Occipital lobe (tissue), 2 donors: Measurements from ENCODE around the gene CPAMD8. TPM values are rescaled to one million over a fixed set of nuclear protein-coding genes. Genes with fewer than 3 reads are reported as not detected.
"Not testable (repeated sequence)": the region's sequence is repeated elsewhere in the genome, so short reads cannot be mapped to it uniquely, and the experiment has no call there.

Source experiments
- DNase-seq: peaks from one replicate; lab custom pipeline; 2025; lab: John Stamatoyannopoulos, UW
- total RNA-seq: library from RNA; depleted of rRNA; stranded (reverse); fragments of >200 nt; gene quantifications from one replicate; pipeline ENCODE4 v1.2.3, GENCODE V29; 2014

The CPAMD8 gene
- total RNA-seq, 1 donor from 2014 or later, result 7.8 TPM

GRCh38 chr19:16875584-16876555, 150.7 kb downstream of the CPAMD8 start:
- no peak for DNase-seq

DNA sequence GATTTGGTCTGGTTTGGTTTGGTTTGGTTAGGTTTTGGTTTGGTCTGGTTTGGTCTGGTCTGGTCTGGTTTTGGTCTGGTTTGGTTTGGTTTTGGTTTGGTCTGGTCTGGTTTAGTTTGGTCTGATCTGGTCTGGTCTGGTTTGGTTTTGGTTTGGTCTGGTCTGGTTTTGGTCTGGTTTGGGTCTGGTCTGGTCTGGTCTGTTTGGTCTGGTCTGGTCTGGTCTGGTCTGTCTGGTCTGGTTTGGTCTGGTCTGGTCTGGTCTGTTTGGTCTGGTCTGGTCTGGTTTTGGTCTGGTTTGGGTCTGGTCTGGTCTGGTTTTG, 151.7 kb downstream of the CPAMD8 start:
- DNase-seq, result not testable (repeated sequence)

GRCh38 chr19:16874250-16874977, 152.2 kb downstream of the CPAMD8 start:
- DNase-seq, result no peak

DNA sequence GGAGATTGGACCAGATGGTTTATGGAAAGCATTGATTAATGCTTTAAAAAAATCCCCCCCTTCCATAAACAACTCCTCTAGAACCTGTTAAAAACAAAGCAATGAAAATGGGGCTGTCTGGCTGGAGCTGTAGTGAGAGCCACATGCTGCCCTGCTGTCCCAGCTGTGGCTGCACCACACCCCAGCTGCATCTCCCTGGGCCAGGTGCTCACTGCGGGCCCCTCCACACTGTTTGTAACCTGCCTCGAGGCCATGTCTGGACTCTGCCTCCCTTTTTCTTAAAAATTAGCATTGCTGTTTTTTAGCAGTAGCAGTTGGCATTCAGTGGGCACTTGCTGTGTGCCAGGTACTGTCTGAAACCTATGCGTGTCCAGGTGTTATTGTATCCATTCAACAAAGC, 153.0 kb downstream of the CPAMD8 start:
- no peak for DNase-seq

DNA sequence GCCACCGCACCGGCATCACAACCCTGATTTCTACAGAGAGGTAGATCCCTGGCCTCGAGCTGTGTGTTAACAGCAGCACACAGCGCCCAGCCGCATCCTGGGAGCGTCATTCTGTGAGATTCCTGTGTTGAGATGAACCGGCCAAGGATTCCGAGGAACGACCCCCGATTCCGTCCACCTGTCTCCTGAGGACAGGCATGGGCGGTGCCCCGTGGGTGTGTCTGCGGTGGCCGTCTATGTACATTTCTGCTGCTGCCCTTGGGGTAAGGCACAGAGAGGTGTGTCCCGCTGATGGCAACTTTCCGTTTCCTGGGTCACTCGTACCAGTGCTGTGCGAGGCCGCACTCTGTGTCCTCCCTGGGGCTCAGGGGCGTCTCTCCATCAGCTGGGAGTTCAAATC, 153.9 kb downstream of the CPAMD8 start:
- DNase-seq, result no peak

GRCh38 chr19:16871871-16872270, 154.7 kb downstream of the CPAMD8 start:
- DNase-seq, result no peak

GRCh38 chr19:16869331-16869972, 157.2 kb downstream of the CPAMD8 start:
- DNase-seq, result no peak

- DNase-seq, result no peak
These were observed 158.0 kb downstream of the CPAMD8 start for GRCh38 chr19:16868423-16869130.

DNA sequence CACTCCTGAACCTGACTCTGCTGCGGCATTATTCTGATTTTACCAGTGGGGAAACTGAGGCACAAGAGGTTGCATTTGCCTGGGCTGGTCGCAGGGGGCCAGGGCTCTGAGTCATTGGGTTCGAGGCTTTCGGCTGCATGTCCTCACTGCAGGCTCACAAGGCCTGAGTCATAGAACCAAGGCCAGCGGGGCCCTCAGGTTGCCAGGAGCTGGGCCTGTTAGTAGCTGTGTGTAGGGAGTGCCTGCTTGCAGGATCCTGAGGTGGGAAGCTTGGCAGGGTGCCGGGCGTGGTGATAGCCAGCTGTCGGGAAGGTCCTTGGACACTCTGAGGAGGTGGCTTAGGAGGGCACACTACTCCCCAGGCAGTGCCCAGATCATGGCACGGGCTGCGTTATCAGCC, 159.4 kb downstream of the CPAMD8 start:
- DNase-seq, result no peak

DNA sequence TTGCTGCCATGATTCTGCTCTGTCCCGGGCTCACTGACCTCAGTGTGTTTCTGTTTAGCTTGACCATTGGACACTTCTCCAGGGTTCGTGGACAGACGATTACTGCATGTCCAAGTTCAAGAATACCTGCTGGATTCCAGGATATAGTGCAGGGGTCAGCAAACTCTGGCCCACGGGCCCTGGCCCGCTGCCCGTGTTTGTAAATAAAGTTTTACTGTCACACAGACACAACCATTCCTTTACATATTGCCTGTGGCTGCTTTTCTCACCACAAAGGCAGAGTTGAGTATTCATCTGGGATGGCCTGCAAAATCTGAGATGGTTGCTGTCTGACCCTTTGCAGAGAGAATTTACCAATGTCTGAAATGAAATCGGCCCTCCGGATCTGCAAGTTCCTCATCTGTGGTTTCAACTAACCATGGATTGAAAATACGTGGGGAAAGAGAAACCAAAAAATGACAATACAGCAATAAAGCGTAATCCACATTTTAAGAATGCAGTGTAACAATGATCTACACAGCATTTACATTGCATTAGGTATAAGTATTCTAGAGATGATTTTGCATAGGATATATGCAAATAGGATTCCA, 163.7 kb downstream of the CPAMD8 start:
- DNase-seq, result no peak

DNA sequence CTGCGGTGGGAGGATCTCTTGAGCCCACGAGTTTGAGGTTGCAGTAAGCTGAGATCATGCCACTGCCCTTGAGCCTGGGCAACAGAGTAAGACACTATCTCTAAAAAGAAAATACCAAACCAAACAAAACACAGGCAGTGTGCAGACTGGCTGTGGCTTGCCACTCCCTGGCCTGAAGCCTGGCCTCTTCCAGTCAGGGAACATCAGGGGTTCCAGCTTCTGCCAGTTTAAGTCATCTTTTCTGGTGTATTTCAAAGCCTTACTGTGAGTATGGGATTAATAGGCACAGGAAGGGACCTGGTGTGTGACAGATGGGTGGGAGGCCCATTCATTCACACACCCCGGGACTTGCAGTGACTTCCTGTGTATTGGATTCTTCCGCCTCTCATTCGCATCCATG, 164.8 kb downstream of the CPAMD8 start:
- no peak for DNase-seq

GRCh38 chr19:16861011-16861410, 165.6 kb downstream of the CPAMD8 start:
- no peak for DNase-seq

DNA sequence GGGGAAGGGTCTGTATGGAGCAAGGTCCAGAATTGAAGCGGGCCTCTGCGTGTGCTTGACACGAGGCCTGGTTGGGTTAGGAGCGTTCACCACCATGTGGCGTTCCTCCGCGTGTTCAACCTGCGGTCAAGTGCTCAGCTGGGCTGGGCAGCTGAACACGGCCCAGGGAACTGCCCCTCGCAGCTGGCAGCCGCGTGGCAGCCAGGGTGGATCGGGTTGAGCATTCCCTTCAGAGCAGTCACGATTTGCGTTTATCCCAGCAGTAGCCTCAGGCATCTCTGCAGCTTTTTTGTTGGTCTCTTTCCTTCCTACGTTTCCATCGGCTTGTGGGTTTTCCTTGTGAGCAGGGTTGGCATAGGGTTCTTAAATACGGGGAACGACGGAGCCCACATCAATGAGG, 166.5 kb downstream of the CPAMD8 start:
- no peak for DNase-seq

DNA sequence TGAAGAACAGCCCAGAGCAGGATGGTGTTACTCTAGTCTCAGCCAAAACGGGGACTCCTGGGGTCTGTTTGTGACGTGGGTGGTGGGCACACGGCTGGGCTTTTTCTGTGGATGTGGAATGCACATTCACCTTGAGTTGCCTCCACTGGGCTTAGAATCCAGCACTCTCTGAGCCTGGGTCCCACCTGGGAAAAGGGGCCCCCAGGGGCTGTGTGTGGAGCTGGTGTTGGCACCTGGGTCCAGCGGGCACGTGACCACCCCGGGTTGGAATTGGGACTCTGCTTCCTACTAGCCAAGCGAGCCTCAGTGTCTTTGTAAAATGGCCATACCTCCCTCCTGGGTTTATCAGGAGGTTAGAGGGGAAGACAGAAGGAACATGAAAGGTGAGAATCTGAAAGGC, 167.0 kb downstream of the CPAMD8 start:
- DNase-seq, result no peak

DNA sequence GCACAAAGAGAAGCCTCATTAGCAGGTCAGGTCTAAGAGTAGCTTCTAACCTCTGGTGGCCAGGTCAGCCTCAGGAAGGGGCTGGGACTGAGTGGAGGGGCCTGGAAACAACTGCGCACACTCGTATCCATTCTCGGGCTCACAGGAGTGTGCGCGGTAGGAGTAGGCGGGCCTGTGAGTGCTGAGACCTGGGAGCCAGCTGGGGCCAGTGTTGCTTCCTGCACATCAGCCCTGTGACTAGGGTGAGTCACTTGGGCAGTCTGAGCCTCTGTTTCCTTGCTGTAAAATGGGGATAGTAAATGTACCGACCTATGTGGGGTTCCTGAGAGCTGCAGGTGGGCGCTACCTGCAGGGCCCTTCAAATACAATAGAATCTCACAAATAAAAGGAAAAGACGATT, 170.5 kb downstream of the CPAMD8 start:
- DNase-seq, result no peak

DNA sequence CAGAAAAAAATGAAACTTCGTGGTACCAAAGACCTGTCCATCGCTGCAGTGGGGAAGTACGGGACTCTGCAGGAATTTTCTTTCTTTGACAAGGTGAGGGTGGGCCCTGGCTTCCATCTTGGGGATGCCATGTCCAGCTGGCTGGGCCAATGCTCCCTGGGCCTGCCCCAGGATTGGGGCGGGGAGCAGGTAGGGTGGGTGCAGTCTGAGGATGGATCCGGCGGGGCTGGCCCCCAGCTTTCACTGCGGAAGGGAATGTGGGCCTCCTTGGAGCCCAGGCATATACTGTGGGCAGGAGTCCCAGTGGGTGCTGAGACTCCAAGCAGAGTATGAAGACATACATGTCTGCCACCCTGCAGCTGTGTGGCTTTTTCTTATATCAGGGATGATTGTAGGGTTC, 173.5 kb downstream of the CPAMD8 start:
- no peak for DNase-seq

GRCh38 chr19:16851031-16851712, 175.4 kb downstream of the CPAMD8 start:
- no peak for DNase-seq

DNA sequence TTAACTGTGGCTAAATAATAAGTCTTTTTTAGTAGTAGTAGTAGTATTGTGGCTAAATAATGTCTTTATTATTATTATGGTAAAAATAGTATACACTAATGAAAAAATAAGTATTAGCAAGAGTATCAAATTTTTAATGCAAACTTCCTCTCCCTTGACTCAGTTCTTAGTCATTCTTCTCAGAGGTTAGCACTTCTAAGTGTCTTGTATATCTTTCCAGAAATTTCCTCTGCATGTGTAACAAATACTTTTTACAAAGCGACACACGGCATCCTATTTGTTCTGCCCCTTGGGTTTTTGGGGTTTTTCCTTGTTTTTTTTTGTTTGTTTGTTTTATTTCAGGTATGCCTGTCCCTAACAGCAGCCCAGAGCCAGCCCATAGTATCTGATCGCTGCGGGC, 176.5 kb downstream of the CPAMD8 start:
- no peak for DNase-seq

GRCh38 chr19:16849168-16849567, 177.4 kb downstream of the CPAMD8 start:
- no peak for DNase-seq

DNA sequence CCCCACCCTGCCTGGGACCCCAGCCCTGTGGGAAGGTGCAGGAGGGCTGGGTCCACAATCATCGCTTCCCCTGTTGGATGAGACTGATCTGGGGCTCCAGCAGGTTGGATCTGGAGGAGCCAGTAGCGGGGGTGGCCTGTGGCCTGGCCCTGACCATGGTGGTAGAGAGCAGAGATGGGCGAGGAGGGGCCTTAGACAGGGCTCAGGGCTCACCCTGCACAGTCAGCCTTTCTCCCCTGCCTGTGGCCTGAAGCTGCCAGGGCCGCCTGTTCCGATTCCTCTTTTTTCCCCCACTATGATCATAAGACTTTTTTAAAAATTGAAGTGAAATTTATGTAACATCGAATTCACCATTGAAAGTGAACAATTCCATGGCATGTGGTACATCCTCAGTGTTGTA, 179.2 kb downstream of the CPAMD8 start:
- no peak for DNase-seq

DNA sequence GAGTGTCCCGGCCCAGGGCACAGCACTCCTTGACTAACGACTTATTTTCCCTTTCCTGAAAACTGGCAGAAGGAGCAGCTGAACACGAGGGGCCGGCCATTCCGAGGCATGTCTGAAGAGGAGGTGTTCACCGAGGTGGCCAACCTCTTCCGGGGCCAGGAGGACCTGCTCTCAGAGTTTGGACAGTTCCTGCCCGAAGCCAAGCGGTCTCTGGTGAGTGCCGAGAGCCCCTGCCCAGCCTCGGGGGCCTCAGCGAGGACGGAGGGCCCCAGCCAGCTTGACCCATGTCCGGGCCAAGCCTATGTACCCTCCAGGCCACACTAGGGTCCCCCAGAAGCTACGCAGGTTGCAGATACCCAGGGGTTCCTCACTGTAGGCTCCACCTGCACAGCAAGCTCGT, 179.7 kb downstream of the CPAMD8 start:
- DNase-seq, result no peak
